Activated naive CD8-positive, alpha-beta T cell treated with anti-CD3 and anti-CD28 coated beads, Interleukin-2, amount 50 U/mL, for 24 hours (primary cell): ENCODE results near the gene RAPGEF5.

Experiments used
- ATAC-seq: fragments of 150-1000 bp; cut with Tn5 transposase; one replicate; pipeline ENCODE4 v1.10.0; 2021
- DNase-seq: peaks from one replicate; pipeline ENCODE4 v3.0.0; 2021
- H3K27ac Mint-ChIP-seq: one replicate; pipeline ENCODE4 v1.8.0; 2021; ENCODE audit warnings: mild to moderate bottlenecking, mixed read lengths
- H3K27me3 Mint-ChIP-seq: one replicate; pipeline ENCODE4 v1.8.0; 2021; ENCODE audit warnings: mixed read lengths
- H3K36me3 Mint-ChIP-seq: one replicate; pipeline ENCODE4 v1.8.0; 2021; ENCODE audit warnings: low read depth, mixed read lengths
- H3K4me1 Mint-ChIP-seq: one replicate; pipeline ENCODE4 v1.8.0; 2021; ENCODE audit warnings: mixed read lengths
- H3K4me3 Mint-ChIP-seq: one replicate; pipeline ENCODE4 v1.8.0; 2021; ENCODE audit warnings: mild to moderate bottlenecking, moderate library complexity, mixed read lengths
- H3K9me3 Mint-ChIP-seq: one replicate; pipeline ENCODE4 v1.8.0; 2021; ENCODE audit warnings: mixed read lengths

RAPGEF5 gene

GRCh38 chr7:22356701-22357310 lies at the start of gene RAPGEF5:
Gene RAPGEF5, minus strand, starts transcription at chr7:22357154. Its CDS starts 94 bp downstream, at chr7:22357060.
- H3K4me1 Mint-ChIP-seq, result peaks cover 8% of the 10 kb centered on the region
- DNase-seq (peak; percentile 5), ATAC-seq (peak; percentile 49)
- H3K4me3 Mint-ChIP-seq, result peak within 1 kb of the TSS; percentile 69
- H3K27me3 Mint-ChIP-seq, result peaks cover 37% of the 10 kb centered on the region
- peaks cover 9% of the 10 kb centered on the region for H3K9me3 Mint-ChIP-seq
- no peak within 1 kb of the TSS for H3K27ac Mint-ChIP-seq
- H3K36me3 Mint-ChIP-seq, result no peaks in the 10 kb centered on the region

GRCh38 chr7:22406715-22407114 lies 49.8 kb upstream of the RAPGEF5 start:
- Mint-ChIP-seq H3K36me3 (peaks cover 1% of the 10 kb centered on the region), H3K27me3 (peaks cover 2% of the 10 kb centered on the region), H3K9me3 (no peaks in the 10 kb centered on the region), H3K27ac (no peak overlapping the region), H3K4me1 (peaks cover 9% of the 10 kb centered on the region), H3K4me3 (no peak overlapping the region)
- no peak for DNase-seq
- no peak for ATAC-seq

- DNase-seq (no peak), ATAC-seq (no peak)
- Mint-ChIP-seq H3K27ac (no peak overlapping the region), H3K27me3 (peaks cover under 1% of the 10 kb centered on the region), H3K4me3 (no peak overlapping the region), H3K4me1 (peaks cover 9% of the 10 kb centered on the region), H3K36me3 (peaks cover 1% of the 10 kb centered on the region), H3K9me3 (no peaks in the 10 kb centered on the region)
These were observed 47.6 kb upstream of the RAPGEF5 start for GRCh38 chr7:22404421-22405023.

- no peak for DNase-seq
- H3K4me3 Mint-ChIP-seq, result no peak overlapping the region
- ATAC-seq, result no peak
- peaks cover 1% of the 10 kb centered on the region for H3K36me3 Mint-ChIP-seq
- H3K27ac Mint-ChIP-seq, result no peak overlapping the region
- H3K4me1 Mint-ChIP-seq, result peaks cover 9% of the 10 kb centered on the region
- H3K9me3 Mint-ChIP-seq, result no peaks in the 10 kb centered on the region
- H3K27me3 Mint-ChIP-seq, result no peaks in the 10 kb centered on the region
These were observed 46.4 kb upstream of the RAPGEF5 start for GRCh38 chr7:22403344-22403743.

- Mint-ChIP-seq H3K9me3 (no peaks in the 10 kb centered on the region), H3K36me3 (peaks cover 1% of the 10 kb centered on the region), H3K27ac (peak overlapping the region; percentile 6), H3K27me3 (no peaks in the 10 kb centered on the region), H3K4me1 (peaks cover 9% of the 10 kb centered on the region), H3K4me3 (no peak overlapping the region)
- DNase-seq (no peak), ATAC-seq (no peak)
These were observed 45.3 kb upstream of the RAPGEF5 start for GRCh38 chr7:22402250-22402649.

GRCh38 chr7:22400936-22401553 lies 44.1 kb upstream of the RAPGEF5 start:
- DNase-seq, result no peak
- Mint-ChIP-seq H3K27me3 (no peaks in the 10 kb centered on the region), H3K4me3 (no peak overlapping the region), H3K36me3 (peaks cover 1% of the 10 kb centered on the region), H3K27ac (no peak overlapping the region), H3K9me3 (no peaks in the 10 kb centered on the region), H3K4me1 (peaks cover 9% of the 10 kb centered on the region)
- ATAC-seq, result no peak

GRCh38 chr7:22400150-22400814 lies 43.3 kb upstream of the RAPGEF5 start:
- no peak for ATAC-seq
- no peak for DNase-seq
- H3K36me3 Mint-ChIP-seq, result no peaks in the 10 kb centered on the region
- H3K27ac Mint-ChIP-seq, result no peak overlapping the region
- H3K4me3 Mint-ChIP-seq, result no peak overlapping the region
- peaks cover 9% of the 10 kb centered on the region for H3K4me1 Mint-ChIP-seq
- H3K9me3 Mint-ChIP-seq, result no peaks in the 10 kb centered on the region
- H3K27me3 Mint-ChIP-seq, result no peaks in the 10 kb centered on the region

GRCh38 chr7:22399546-22399945 lies 42.6 kb upstream of the RAPGEF5 start:
- Mint-ChIP-seq H3K27ac (no peak overlapping the region), H3K4me1 (peaks cover 9% of the 10 kb centered on the region), H3K9me3 (no peaks in the 10 kb centered on the region), H3K4me3 (no peak overlapping the region), H3K27me3 (no peaks in the 10 kb centered on the region), H3K36me3 (no peaks in the 10 kb centered on the region)
- ATAC-seq (no peak), DNase-seq (no peak)

- peaks cover 9% of the 10 kb centered on the region for H3K4me1 Mint-ChIP-seq
- no peak for DNase-seq
- no peaks in the 10 kb centered on the region for H3K27me3 Mint-ChIP-seq
- no peak for ATAC-seq
- no peak overlapping the region for H3K27ac Mint-ChIP-seq
- H3K9me3 Mint-ChIP-seq, result no peaks in the 10 kb centered on the region
- no peaks in the 10 kb centered on the region for H3K36me3 Mint-ChIP-seq
- no peak overlapping the region for H3K4me3 Mint-ChIP-seq
These were observed 42.1 kb upstream of the RAPGEF5 start for GRCh38 chr7:22399091-22399490.

- H3K27me3 Mint-ChIP-seq, result no peaks in the 10 kb centered on the region
- no peak for ATAC-seq
- DNase-seq, result no peak
- peaks cover 7% of the 10 kb centered on the region for H3K4me1 Mint-ChIP-seq
- no peak overlapping the region for H3K27ac Mint-ChIP-seq
- H3K9me3 Mint-ChIP-seq, result no peaks in the 10 kb centered on the region
- H3K36me3 Mint-ChIP-seq, result no peaks in the 10 kb centered on the region
- H3K4me3 Mint-ChIP-seq, result no peak overlapping the region
These were observed 41.0 kb upstream of the RAPGEF5 start for GRCh38 chr7:22397981-22398380.

GRCh38 chr7:22395222-22395621 lies 38.3 kb upstream of the RAPGEF5 start:
- H3K27ac Mint-ChIP-seq, result no peak overlapping the region
- no peaks in the 10 kb centered on the region for H3K36me3 Mint-ChIP-seq
- H3K27me3 Mint-ChIP-seq, result peaks cover 2% of the 10 kb centered on the region
- no peaks in the 10 kb centered on the region for H3K9me3 Mint-ChIP-seq
- H3K4me3 Mint-ChIP-seq, result no peak overlapping the region
- H3K4me1 Mint-ChIP-seq, result no peaks in the 10 kb centered on the region
- no peak for ATAC-seq
- DNase-seq, result no peak

- no peaks in the 10 kb centered on the region for H3K9me3 Mint-ChIP-seq
- H3K4me3 Mint-ChIP-seq, result no peak overlapping the region
- H3K4me1 Mint-ChIP-seq, result no peaks in the 10 kb centered on the region
- H3K27ac Mint-ChIP-seq, result no peak overlapping the region
- ATAC-seq (no peak), DNase-seq (no peak)
- no peaks in the 10 kb centered on the region for H3K36me3 Mint-ChIP-seq
- H3K27me3 Mint-ChIP-seq, result peaks cover 2% of the 10 kb centered on the region
These were observed 37.8 kb upstream of the RAPGEF5 start for GRCh38 chr7:22394739-22395138.

- no peak overlapping the region for H3K4me3 Mint-ChIP-seq
- ATAC-seq (no peak), DNase-seq (no peak)
- no peaks in the 10 kb centered on the region for H3K9me3 Mint-ChIP-seq
- H3K27me3 Mint-ChIP-seq, result peaks cover 2% of the 10 kb centered on the region
- no peaks in the 10 kb centered on the region for H3K4me1 Mint-ChIP-seq
- H3K27ac Mint-ChIP-seq, result no peak overlapping the region
- H3K36me3 Mint-ChIP-seq, result no peaks in the 10 kb centered on the region
These were observed 37.2 kb upstream of the RAPGEF5 start for GRCh38 chr7:22393913-22394729.

- no peak overlapping the region for H3K4me3 Mint-ChIP-seq
- ATAC-seq (no peak), DNase-seq (no peak)
- peaks cover 4% of the 10 kb centered on the region for H3K27me3 Mint-ChIP-seq
- H3K4me1 Mint-ChIP-seq, result no peaks in the 10 kb centered on the region
- H3K9me3 Mint-ChIP-seq, result no peaks in the 10 kb centered on the region
- H3K27ac Mint-ChIP-seq, result no peak overlapping the region
- H3K36me3 Mint-ChIP-seq, result no peaks in the 10 kb centered on the region
These were observed 33.6 kb upstream of the RAPGEF5 start for GRCh38 chr7:22390516-22390915.
